OCI-LY7 (cell line): Measurements from ENCODE around the gene PLPP1. TPM values are rescaled to one million over a fixed set of nuclear protein-coding genes. Genes with fewer than 3 reads are reported as not detected.
"Not testable (repeated sequence)": the region's sequence is repeated elsewhere in the genome, so short reads cannot be mapped to it uniquely, and the experiment has no call there.

ENCODE experiments used
- BruUV-seq: library from RNA; stranded (reverse); fragments of 400-500 nt; replicated peaks from 2 replicates; lab custom pipeline; 2021; lab: Mats Ljungman, UMichigan
- CTCF ChIA-PET: fragments of 300-600 bp; sonication (Branson Sonifier 250); formaldehyde crosslinking; loops from one replicate; lab custom pipeline; 2022; ENCODE audit warnings: antibody characterized with exemption; ENCODE audit not compliant: unreplicated experiment; lab: Charles Lee
- POLR2A ChIA-PET: fragments of 300-600 bp; sonication (Branson Sonifier 250); formaldehyde crosslinking; loops from one replicate; lab custom pipeline; 2022; ENCODE audit warnings: antibody characterized with exemption; lab: Charles Lee
- DNase-seq: peaks from one replicate; pipeline ENCODE4 v3.0.0-alpha.2; 2015; ENCODE audit warnings: low spot score
- H2AFZ ChIP-seq: fragments of 200-600 bp; sonication (generic), shearing (Covaris generic); 2 replicates; pipeline ENCODE4 v1.6.1; 2014; ENCODE audit warnings: mild to moderate bottlenecking, antibody characterized with exemption, low read length, moderate library complexity
- H3K27ac ChIP-seq: fragments of 200-600 bp; sonication (generic); 2 replicates; pipeline ENCODE4 v1.5.1; 2014; ENCODE audit warnings: mixed run types, low read depth, mild to moderate bottlenecking, moderate library complexity, low read length, inconsistent platforms; ENCODE audit not compliant: poor library complexity, severe bottlenecking
- H3K36me3 ChIP-seq: fragments of 200-600 bp; sonication (generic); 2 replicates; pipeline ENCODE4 v1.6.1; 2014; ENCODE audit warnings: mild to moderate bottlenecking, antibody characterized with exemption, low read length, moderate library complexity, mixed read lengths; ENCODE audit not compliant: insufficient read depth
- H3K4me1 ChIP-seq: fragments of 200-600 bp; sonication (generic); 2 replicates; pipeline ENCODE4 v1.5.1; 2014; ENCODE audit warnings: mild to moderate bottlenecking, low read length; ENCODE audit not compliant: insufficient read depth, poor library complexity, severe bottlenecking
- H3K4me2 ChIP-seq: fragments of 200-600 bp; sonication (generic); 2 replicates; pipeline ENCODE4 v1.6.1; 2014; ENCODE audit warnings: mild to moderate bottlenecking, low read length
- H3K4me3 ChIP-seq: fragments of 200-600 bp; sonication (generic); 2 replicates; pipeline ENCODE4 v1.5.1; 2014; ENCODE audit warnings: mild to moderate bottlenecking, low read depth, low read length; ENCODE audit not compliant: poor library complexity, severe bottlenecking
- H3K79me2 ChIP-seq: fragments of 200-600 bp; sonication (generic); 2 replicates; pipeline ENCODE4 v1.6.1; 2016; ENCODE audit warnings: low read depth, mild to moderate bottlenecking, low read length, moderate library complexity, mixed read lengths; ENCODE audit not compliant: insufficient read depth
- H3K9me2 ChIP-seq: fragments of 200-600 bp; sonication (generic); 2 replicates; pipeline ENCODE4 v1.6.1; 2016; ENCODE audit warnings: mild to moderate bottlenecking, low read length, mixed read lengths; ENCODE audit not compliant: insufficient read depth
- H3K9me3 ChIP-seq: fragments of 200-600 bp; sonication (generic); 2 replicates; pipeline ENCODE4 v1.6.1; 2014; ENCODE audit warnings: mild to moderate bottlenecking, mixed run types, low read length, mixed read lengths
- H4K20me1 ChIP-seq: fragments of 200-600 bp; sonication (generic); 2 replicates; pipeline ENCODE4 v1.6.1; 2014; ENCODE audit warnings: mild to moderate bottlenecking, antibody characterized with exemption, low read length, moderate library complexity, mixed read lengths; ENCODE audit not compliant: insufficient read depth
- EZH2phosphoT487 ChIP-seq: fragments of 200-600 bp; sonication (generic); IDR thresholded peaks from 2 replicates; pipeline ENCODE4 v1.6.1; 2018; ENCODE audit warnings: low read depth, borderline replicate concordance, mild to moderate bottlenecking, mixed run types, antibody characterized with exemption, low read length, moderate library complexity, mixed read lengths
- intact Hi-C: fragments of 100-400 bp; cut with micrococcal nuclease; formaldehyde crosslinking; loops from one replicate; pipeline ENCODE4 v1.10.0; 2022; ENCODE audit not compliant: unreplicated experiment
- total RNA-seq, 2 experiments: library from RNA; depleted of rRNA in 1 of 2; stranded (reverse); fragments of >200 nt in 1 of 2; shearing (Covaris generic) in 1 of 2; gene quantifications; 2 replicates each; pipeline ENCODE4 v1.2.3, GENCODE V29; 2014 to 2022
- TF ChIP-seq, protein P1 (sequence below): fragments of 200-600 bp; sonication (generic); conservative IDR thresholded peaks from 2 replicates; pipeline ENCODE4 v1.5.1; 2014; ENCODE audit warnings: mild to moderate bottlenecking, antibody characterized with exemption, low read length, moderate library complexity, mixed read lengths

Gene PLPP1
- total RNA-seq, 2 experiments from 2014 or later, result 2.3 to 6.8 TPM

GRCh38 chr5:55509097-55509496 lies 25.7 kb downstream of the PLPP1 start:
- BruUV-seq, result no TSS peak
- POLR2A ChIA-PET, result interaction anchor here (0.6 to 1.7 kb wide), 7 partner anchors 8 to 438 kb away, joined by 3 to 5 read pairs (median 3); no protein-coding TSS in a partner anchor

GRCh38 chr5:55507574-55507973 lies 27.2 kb downstream of the PLPP1 start:
- no peak for DNase-seq
- ChIA-PET CTCF (no interaction called here), POLR2A (no interaction called here)
- H2AFZ ChIP-seq, result no peak overlapping the region
- intact Hi-C loops, result no loop called here
- no peaks in the 10 kb centered on the region for H3K36me3 ChIP-seq
- H4K20me1 ChIP-seq, result no peaks in the 10 kb centered on the region
- H3K79me2 ChIP-seq, result no peaks in the 10 kb centered on the region
- H3K9me2 ChIP-seq, result no peaks in the 10 kb centered on the region
- H3K4me1 ChIP-seq, result no peaks in the 10 kb centered on the region
- H3K4me2 ChIP-seq, result no peak overlapping the region
- no peak overlapping the region for H3K27ac ChIP-seq
- no TSS peak for BruUV-seq
- H3K4me3 ChIP-seq, result no peak overlapping the region
- no peak for TF ChIP-seq EZH2phosphoT487
- TF ChIP-seq, protein P1, sequence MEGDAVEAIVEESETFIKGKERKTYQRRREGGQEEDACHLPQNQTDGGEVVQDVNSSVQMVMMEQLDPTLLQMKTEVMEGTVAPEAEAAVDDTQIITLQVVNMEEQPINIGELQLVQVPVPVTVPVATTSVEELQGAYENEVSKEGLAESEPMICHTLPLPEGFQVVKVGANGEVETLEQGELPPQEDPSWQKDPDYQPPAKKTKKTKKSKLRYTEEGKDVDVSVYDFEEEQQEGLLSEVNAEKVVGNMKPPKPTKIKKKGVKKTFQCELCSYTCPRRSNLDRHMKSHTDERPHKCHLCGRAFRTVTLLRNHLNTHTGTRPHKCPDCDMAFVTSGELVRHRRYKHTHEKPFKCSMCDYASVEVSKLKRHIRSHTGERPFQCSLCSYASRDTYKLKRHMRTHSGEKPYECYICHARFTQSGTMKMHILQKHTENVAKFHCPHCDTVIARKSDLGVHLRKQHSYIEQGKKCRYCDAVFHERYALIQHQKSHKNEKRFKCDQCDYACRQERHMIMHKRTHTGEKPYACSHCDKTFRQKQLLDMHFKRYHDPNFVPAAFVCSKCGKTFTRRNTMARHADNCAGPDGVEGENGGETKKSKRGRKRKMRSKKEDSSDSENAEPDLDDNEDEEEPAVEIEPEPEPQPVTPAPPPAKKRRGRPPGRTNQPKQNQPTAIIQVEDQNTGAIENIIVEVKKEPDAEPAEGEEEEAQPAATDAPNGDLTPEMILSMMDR, result no peak
- H3K9me3 ChIP-seq, result no peaks in the 10 kb centered on the region

More at GRCh38 chr5:55509097-55509496, 25.7 kb downstream of the PLPP1 start:
- no peak overlapping the region for H3K27ac ChIP-seq
- TF ChIP-seq, protein P1, result no peak
- TF ChIP-seq EZH2phosphoT487, result no peak
- no peak overlapping the region for H2AFZ ChIP-seq
- CTCF ChIA-PET, result no interaction called here
- H3K4me3 ChIP-seq, result no peak overlapping the region
- no peaks in the 10 kb centered on the region for H3K79me2 ChIP-seq
- H3K4me2 ChIP-seq, result no peak overlapping the region
- intact Hi-C loops, result no loop called here
- no peaks in the 10 kb centered on the region for H3K4me1 ChIP-seq
- no peaks in the 10 kb centered on the region for H4K20me1 ChIP-seq
- no peaks in the 10 kb centered on the region for H3K36me3 ChIP-seq
- H3K9me2 ChIP-seq, result no peaks in the 10 kb centered on the region
- H3K9me3 ChIP-seq, result no peaks in the 10 kb centered on the region
- no peak for DNase-seq

- H4K20me1 ChIP-seq, BruUV-seq, intact Hi-C loops, CTCF ChIA-PET, H3K36me3 ChIP-seq, H3K4me3 ChIP-seq, H3K9me3 ChIP-seq, H3K4me2 ChIP-seq, H3K79me2 ChIP-seq, H3K27ac ChIP-seq, H3K4me1 ChIP-seq, DNase-seq, H3K9me2 ChIP-seq, H2AFZ ChIP-seq: not testable (repeated sequence)
- POLR2A ChIA-PET, result interaction anchor here (0.7 kb wide), 3 partner anchors 10 to 271 kb away, joined by 5 to 7 read pairs (median 5); no protein-coding TSS in a partner anchor
Observed at GRCh38 chr5:55505711-55506110, 29.1 kb downstream of the PLPP1 start.

DNA sequence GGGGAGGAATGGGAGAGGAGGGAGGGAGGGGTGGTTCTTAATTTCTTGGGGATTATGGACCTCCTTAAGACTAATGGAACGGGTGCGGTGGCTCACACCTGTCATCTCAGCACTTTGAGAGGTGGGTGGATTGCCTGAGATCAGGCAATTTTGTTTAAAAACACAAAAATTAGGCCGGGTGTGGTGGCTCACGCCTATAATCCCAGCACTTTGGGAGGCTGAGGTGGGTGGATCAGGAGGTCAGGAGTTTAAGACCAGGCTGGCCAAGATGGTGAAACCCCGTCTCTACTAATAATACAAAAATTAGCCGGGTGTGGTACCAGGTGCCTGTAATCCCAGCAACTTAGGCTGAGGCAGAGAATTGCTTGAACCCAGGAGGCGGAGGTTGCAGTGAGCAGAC lies 30.8 kb downstream of the PLPP1 start:
- H3K27ac ChIP-seq, H3K9me2 ChIP-seq, H3K9me3 ChIP-seq, H3K4me1 ChIP-seq, BruUV-seq, H3K79me2 ChIP-seq, H3K4me3 ChIP-seq, H2AFZ ChIP-seq, H3K4me2 ChIP-seq, H3K36me3 ChIP-seq, CTCF ChIA-PET, DNase-seq, H4K20me1 ChIP-seq, intact Hi-C loops: not testable (repeated sequence)
- POLR2A ChIA-PET, result interaction anchor here (0.6 to 1.3 kb wide), 2 partner anchors 11 to 37 kb away, joined by 3 read pairs; no protein-coding TSS in a partner anchor
